IMR-90 (cell line): ENCODE data around the gene CDT1.

Experiments used
- CEBPB ChIP-seq: IDR thresholded peaks from 2 replicates; pipeline ENCODE4 v1.6.1; 2012; ENCODE audit warnings: low read depth, low read length, improper control_type of control experiment
- MAZ ChIP-seq: IDR thresholded peaks from 2 replicates; pipeline ENCODE4 v1.6.1; 2012; ENCODE audit warnings: low read depth, mild to moderate bottlenecking, low read length, improper control_type of control experiment, moderate library complexity, borderline replicate concordance
- NFE2L2 ChIP-seq: fragments of 150-350 bp; IDR thresholded peaks from 2 replicates; pipeline ENCODE4 v1.6.1; 2016; ENCODE audit warnings: low read depth, mild to moderate bottlenecking, low read length
- POLR2A ChIP-seq: IDR thresholded peaks from 2 replicates; pipeline ENCODE4 v1.6.1; 2012; ENCODE audit warnings: mild to moderate bottlenecking, low read depth, low read length
- RAD21 ChIP-seq: IDR thresholded peaks from 2 replicates; pipeline ENCODE4 v1.6.1; 2012; ENCODE audit warnings: low read length, improper control_type of control experiment
- RCOR1 ChIP-seq: IDR thresholded peaks from 2 replicates; pipeline ENCODE4 v1.6.1; 2012; ENCODE audit warnings: mild to moderate bottlenecking, low read length, improper control_type of control experiment; ENCODE audit not compliant: insufficient replicate concordance
- SMC3 ChIP-seq: fragments of 150-350 bp; IDR thresholded peaks from 2 replicates; pipeline ENCODE4 v1.6.1; 2016; ENCODE audit warnings: low read depth, mild to moderate bottlenecking, antibody characterized with exemption, low read length, moderate library complexity
- TF ChIP-seq, protein P1 (sequence below): conservative IDR thresholded peaks from 2 replicates; pipeline ENCODE4 v1.5.1; 2012; ENCODE audit warnings: mild to moderate bottlenecking, low read depth, low read length, improper control_type of control experiment

DNA sequence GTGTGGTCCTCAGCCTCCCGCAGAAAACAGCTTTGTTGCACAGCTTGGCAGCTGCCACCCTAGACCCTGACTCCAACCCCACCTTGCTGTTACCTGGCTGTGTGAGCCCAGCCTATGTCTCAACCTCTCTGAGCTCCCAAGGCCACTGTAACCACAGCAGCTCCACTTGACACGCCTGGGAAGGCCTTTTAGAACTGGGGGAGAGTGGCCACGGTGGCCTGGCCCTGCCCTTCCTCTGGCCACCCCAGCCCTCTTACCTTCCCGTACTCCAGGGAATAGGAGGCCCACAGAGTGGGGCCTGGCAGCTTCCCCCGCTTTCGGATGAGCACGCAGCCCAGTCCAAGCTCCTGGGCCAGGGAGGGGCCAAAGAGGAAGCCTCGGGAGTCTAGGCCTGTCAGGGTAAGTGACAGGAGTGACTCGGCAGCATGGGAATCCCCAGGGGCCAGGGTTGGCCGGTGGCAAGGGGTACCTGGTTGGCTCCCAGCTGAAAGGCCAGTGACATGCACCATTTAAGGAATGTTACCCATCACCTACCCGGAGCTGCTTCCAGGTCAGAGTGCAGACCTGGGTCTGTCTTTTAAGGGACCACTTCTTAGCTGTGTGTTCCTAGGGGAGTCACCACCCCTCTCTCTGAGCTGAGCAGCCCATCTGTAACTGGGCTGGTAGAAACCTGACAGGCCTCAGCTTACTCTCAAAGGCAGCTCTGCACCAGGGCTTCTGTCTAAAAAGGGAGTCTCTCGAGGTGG lies 6.8 kb downstream of the CDT1 start:
- no peak for TF ChIP-seq RAD21
- TF ChIP-seq, protein P1, sequence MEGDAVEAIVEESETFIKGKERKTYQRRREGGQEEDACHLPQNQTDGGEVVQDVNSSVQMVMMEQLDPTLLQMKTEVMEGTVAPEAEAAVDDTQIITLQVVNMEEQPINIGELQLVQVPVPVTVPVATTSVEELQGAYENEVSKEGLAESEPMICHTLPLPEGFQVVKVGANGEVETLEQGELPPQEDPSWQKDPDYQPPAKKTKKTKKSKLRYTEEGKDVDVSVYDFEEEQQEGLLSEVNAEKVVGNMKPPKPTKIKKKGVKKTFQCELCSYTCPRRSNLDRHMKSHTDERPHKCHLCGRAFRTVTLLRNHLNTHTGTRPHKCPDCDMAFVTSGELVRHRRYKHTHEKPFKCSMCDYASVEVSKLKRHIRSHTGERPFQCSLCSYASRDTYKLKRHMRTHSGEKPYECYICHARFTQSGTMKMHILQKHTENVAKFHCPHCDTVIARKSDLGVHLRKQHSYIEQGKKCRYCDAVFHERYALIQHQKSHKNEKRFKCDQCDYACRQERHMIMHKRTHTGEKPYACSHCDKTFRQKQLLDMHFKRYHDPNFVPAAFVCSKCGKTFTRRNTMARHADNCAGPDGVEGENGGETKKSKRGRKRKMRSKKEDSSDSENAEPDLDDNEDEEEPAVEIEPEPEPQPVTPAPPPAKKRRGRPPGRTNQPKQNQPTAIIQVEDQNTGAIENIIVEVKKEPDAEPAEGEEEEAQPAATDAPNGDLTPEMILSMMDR: no peak
- no peak for TF ChIP-seq CEBPB
- TF ChIP-seq POLR2A: no peak
- TF ChIP-seq NFE2L2: no peak
- TF ChIP-seq MAZ: no peak
- TF ChIP-seq SMC3: no peak
- TF ChIP-seq RCOR1: no peak
